ENCODE data around the gene THAP2. TPM values are rescaled to one million over a fixed set of nuclear protein-coding genes. Genes with fewer than 3 reads are reported as not detected.
"Not testable (repeated sequence)": the region's sequence is repeated elsewhere in the genome, so short reads cannot be mapped to it uniquely, and the experiment has no call there.

The THAP2 gene
- total and polyA plus RNA-seq, 7 donors = 3.1 to 5.5 (median 4.2) TPM

- peaks cover 0 to 12% (median 0%) of the 10 kb centered on the region in 4 donors for H3K36me3 ChIP-seq
- no peaks in the 10 kb centered on the region for H3K27me3 ChIP-seq
- no peak overlapping the region for H3K27ac ChIP-seq
- TF ChIP-seq, protein P1, sequence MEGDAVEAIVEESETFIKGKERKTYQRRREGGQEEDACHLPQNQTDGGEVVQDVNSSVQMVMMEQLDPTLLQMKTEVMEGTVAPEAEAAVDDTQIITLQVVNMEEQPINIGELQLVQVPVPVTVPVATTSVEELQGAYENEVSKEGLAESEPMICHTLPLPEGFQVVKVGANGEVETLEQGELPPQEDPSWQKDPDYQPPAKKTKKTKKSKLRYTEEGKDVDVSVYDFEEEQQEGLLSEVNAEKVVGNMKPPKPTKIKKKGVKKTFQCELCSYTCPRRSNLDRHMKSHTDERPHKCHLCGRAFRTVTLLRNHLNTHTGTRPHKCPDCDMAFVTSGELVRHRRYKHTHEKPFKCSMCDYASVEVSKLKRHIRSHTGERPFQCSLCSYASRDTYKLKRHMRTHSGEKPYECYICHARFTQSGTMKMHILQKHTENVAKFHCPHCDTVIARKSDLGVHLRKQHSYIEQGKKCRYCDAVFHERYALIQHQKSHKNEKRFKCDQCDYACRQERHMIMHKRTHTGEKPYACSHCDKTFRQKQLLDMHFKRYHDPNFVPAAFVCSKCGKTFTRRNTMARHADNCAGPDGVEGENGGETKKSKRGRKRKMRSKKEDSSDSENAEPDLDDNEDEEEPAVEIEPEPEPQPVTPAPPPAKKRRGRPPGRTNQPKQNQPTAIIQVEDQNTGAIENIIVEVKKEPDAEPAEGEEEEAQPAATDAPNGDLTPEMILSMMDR (IDR thresholded peaks at IDR 0.05) = no peak
- TF ChIP-seq POLR2AphosphoS5 (IDR thresholded peaks at IDR 0.05) (no peak), EP300 (IDR thresholded peaks at IDR 0.05) (no peak), POLR2A (IDR thresholded peaks at IDR 0.05) (no peak)
- no peak overlapping the region for H3K4me3 ChIP-seq
- peaks cover 0 to 29% (median 22%) of the 10 kb centered on the region in 4 donors for H3K4me1 ChIP-seq
- intact Hi-C loops (cut with DNase I) = no loop called here
- no peaks in the 10 kb centered on the region for H3K9me3 ChIP-seq
- WGBS, 2 donors = 11 to 56% methylated on average over 4 of the region's 4 CpGs
- DNase-seq = no peak
These were observed 27.5 kb downstream of the THAP2 start for GRCh38 chr12:71691504-71692129.

DNA sequence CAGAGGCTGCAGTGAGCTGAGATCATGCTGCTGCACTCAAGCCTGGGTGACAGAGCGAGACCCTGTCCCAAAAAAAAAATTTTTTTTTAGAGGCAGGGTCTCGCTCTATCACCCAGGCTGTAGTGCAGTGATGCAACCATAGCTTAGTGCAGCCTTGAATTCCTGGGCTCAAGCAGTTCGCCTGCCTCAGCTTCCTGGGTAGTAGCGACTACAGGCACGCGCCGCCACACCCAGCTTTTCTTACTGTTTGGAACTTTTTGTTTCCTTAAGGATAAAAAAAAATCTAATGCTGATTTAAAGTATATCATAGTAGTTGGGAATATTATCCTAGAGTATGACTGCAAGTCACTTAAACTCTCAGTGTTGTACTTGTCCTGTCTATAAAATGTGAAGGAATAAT lies 29.0 kb downstream of the THAP2 start:
- WGBS, 2 donors = 49 to 93% methylated on average over 7 of the region's 7 CpGs
- no peak overlapping the region for H3K4me3 ChIP-seq
- H3K27me3 ChIP-seq = no peaks in the 10 kb centered on the region
- peaks cover 0 to 14% (median 9%) of the 10 kb centered on the region in 4 donors for H3K4me1 ChIP-seq
- H3K9me3 ChIP-seq = no peaks in the 10 kb centered on the region
- intact Hi-C loops (cut with DNase I) = no loop called here
- DNase-seq = no peak
- TF ChIP-seq POLR2AphosphoS5 (IDR thresholded peaks at IDR 0.05) (no peak), POLR2A (IDR thresholded peaks at IDR 0.05) (no peak), EP300 (IDR thresholded peaks at IDR 0.05) (no peak)
- TF ChIP-seq, protein P1 (IDR thresholded peaks at IDR 0.05) = no peak
- H3K27ac ChIP-seq = no peak overlapping the region
- peaks cover 0 to 27% (median 4%) of the 10 kb centered on the region in 4 donors for H3K36me3 ChIP-seq

GRCh38 chr12:71693651-71694050 lies 29.6 kb downstream of the THAP2 start:
- intact Hi-C loops (cut with DNase I); H3K27ac ChIP-seq: not testable (repeated sequence)
- 60 to 71% methylated on average over 5 of the region's 5 CpGs for WGBS, 2 donors

GRCh38 chr12:71694099-71694820 lies 30.2 kb downstream of the THAP2 start:
- Histone ChIP-seq H3K9me3 (no peaks in the 10 kb centered on the region), H3K27ac (no peak overlapping the region), H3K27me3 (no peaks in the 10 kb centered on the region), H3K4me1 (peaks cover 0 to 2% (median under 1%) of the 10 kb centered on the region in 4 donors), H3K4me3 (no peak overlapping the region), H3K36me3 (peaks cover 0 to 38% (median 8%) of the 10 kb centered on the region in 4 donors)
- WGBS, 2 donors = 88 to 90% methylated on average over 1 of the region's 1 CpG
- DNase-seq = no peak
- TF ChIP-seq, protein P1 (IDR thresholded peaks at IDR 0.05) = no peak
- TF ChIP-seq POLR2A (IDR thresholded peaks at IDR 0.05) (no peak), EP300 (IDR thresholded peaks at IDR 0.05) (no peak), POLR2AphosphoS5 (IDR thresholded peaks at IDR 0.05) (no peak)
- intact Hi-C loops (cut with DNase I) = no loop called here

More at GRCh38 chr12:71693651-71694050, 29.6 kb downstream of the THAP2 start:
- not testable (repeated sequence) for H3K4me1 ChIP-seq, H3K9me3 ChIP-seq, H3K4me3 ChIP-seq, DNase-seq, H3K27me3 ChIP-seq
- H3K36me3 ChIP-seq = peaks cover 0 to 32% (median 6%) of the 10 kb centered on the region in 4 donors

DNA sequence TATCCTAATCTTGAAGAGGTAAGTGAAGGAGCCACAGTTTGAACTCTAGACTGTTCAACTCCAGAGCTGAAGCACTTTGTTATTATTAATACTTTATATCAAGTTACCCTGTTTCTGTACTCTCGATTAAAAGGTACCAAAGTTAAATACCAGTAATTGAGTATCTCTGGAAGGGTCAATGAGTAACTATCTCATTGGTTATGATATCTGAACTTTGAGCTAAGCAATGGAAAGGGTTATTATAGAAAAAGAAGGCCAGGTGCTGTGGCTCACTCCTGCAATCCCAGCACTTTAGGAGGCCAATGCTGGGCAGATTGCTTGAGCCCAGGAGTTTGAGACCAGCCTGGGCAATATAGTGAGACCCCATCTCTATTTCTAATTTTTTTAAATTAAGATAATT lies 31.7 kb downstream of the THAP2 start:
- no peak overlapping the region for H3K27ac ChIP-seq
- intact Hi-C loops (cut with DNase I) = no loop called here
- WGBS, 2 donors = 21 to 74% methylated on average over 1 of the region's 1 CpG
- H3K4me3 ChIP-seq = no peak overlapping the region
- no peak for DNase-seq
- no peaks in the 10 kb centered on the region for H3K4me1 ChIP-seq
- peaks cover 3 to 54% (median 19%) of the 10 kb centered on the region in 4 donors for H3K36me3 ChIP-seq
- no peaks in the 10 kb centered on the region for H3K27me3 ChIP-seq
- TF ChIP-seq POLR2A (IDR thresholded peaks at IDR 0.05) (no peak), EP300 (IDR thresholded peaks at IDR 0.05) (no peak), POLR2AphosphoS5 (IDR thresholded peaks at IDR 0.05) (no peak)
- TF ChIP-seq, protein P1 (IDR thresholded peaks at IDR 0.05) = no peak
- H3K9me3 ChIP-seq = no peaks in the 10 kb centered on the region

DNA sequence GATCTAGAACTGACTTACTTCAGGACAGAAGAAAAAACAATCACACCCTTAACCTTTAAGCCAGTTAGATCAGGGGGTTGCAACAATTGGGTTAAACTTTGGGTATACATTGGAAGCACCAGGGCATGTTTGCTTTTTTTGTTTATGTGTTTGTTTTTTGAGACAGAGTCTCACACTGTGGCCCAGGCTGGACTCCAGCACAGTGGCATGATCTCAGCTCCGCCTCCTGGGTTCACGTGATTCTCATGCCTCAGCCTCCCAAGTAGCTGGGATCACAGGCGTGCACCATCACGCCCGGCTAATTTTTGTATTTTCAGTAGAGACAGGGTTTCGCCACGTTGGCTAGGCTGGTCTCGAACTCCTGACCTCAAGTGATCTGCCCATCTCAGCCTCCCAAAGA lies 38.1 kb downstream of the THAP2 start:
- peaks cover 9 to 56% (median 18%) of the 10 kb centered on the region in 4 donors for H3K36me3 ChIP-seq
- intact Hi-C loops (cut with DNase I); H3K27ac ChIP-seq; H3K4me1 ChIP-seq; DNase-seq; H3K4me3 ChIP-seq; H3K9me3 ChIP-seq; H3K27me3 ChIP-seq: not testable (repeated sequence)
- WGBS, 2 donors = 95 to 97% methylated on average over 8 of the region's 8 CpGs
